Stimulated activated CD4-positive, alpha-beta T cell treated with anti-CD3 and anti-CD28 coated beads, Interleukin-15, amount 100 ng/mL, for 1 hour (primary cell): ENCODE results near the gene LUC7L2.
"Not testable (repeated sequence)": the region's sequence is repeated elsewhere in the genome, so short reads cannot be mapped to it uniquely, and the experiment has no call there.

ENCODE experiments used
- DNase-seq, 2 donors: peaks; one replicate each; pipeline ENCODE4 v3.0.0-alpha.2; 2020; ENCODE audit warnings: low read depth in 1 of 2, low spot score in 1 of 2

Gene LUC7L2

GRCh38 chr7:139446051-139446890, 86.6 kb downstream of the LUC7L2 start:
- no peak for DNase-seq

GRCh38 chr7:139450851-139451250, 91.2 kb downstream of the LUC7L2 start:
- no peak for DNase-seq

- DNase-seq, result no peak
Measured at GRCh38 chr7:139451638-139452037, 91.9 kb downstream of the LUC7L2 start.

GRCh38 chr7:139452958-139453672, 93.4 kb downstream of the LUC7L2 start:
- no peak for DNase-seq

GRCh38 chr7:139453673-139454321, 94.1 kb downstream of the LUC7L2 start:
- no peak for DNase-seq

- no peak for DNase-seq
Measured at GRCh38 chr7:139455789-139456188, 96.1 kb downstream of the LUC7L2 start.

- no peak for DNase-seq
Measured at GRCh38 chr7:139456511-139456910, 96.8 kb downstream of the LUC7L2 start.

- DNase-seq, result no peak
Measured at GRCh38 chr7:139457153-139457946, 97.7 kb downstream of the LUC7L2 start.

- not testable (repeated sequence) for DNase-seq
Measured at GRCh38 chr7:139463421-139463820, 103.7 kb downstream of the LUC7L2 start.

- DNase-seq, result not testable (repeated sequence)
Measured at GRCh38 chr7:139464511-139464910, 104.8 kb downstream of the LUC7L2 start.

GRCh38 chr7:139465072-139465471, 105.4 kb downstream of the LUC7L2 start:
- not testable (repeated sequence) for DNase-seq

GRCh38 chr7:139467729-139468128, 108.0 kb downstream of the LUC7L2 start:
- DNase-seq, result not testable (repeated sequence)

GRCh38 chr7:139468281-139468680, 108.6 kb downstream of the LUC7L2 start:
- DNase-seq, result not testable (repeated sequence)

GRCh38 chr7:139471740-139472353, 112.2 kb downstream of the LUC7L2 start:
- no peak for DNase-seq
